ENCODE results near the gene RNU5B-1.

The RNU5B-1 gene

DNA sequence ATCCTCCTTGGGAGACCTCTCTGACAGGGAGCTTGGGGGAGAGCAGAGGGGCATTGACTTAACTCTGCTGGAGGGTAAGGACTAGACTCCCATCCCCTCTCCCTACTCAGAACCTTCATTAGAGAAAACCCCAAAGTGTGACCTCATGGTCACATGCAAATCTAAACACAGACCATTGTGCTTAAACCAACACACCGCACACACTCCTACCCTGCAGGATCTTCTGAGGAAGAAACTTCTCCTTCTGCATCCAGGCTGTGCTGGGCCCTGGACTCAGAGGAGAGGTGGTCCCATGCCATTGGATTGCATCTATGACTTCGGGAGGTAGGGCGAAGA lies 17.0 kb upstream of the RNU5B-1 start:
- no peak overlapping the region for H3K4me2 ChIP-seq (ENCODE audit: low read length, poor library complexity, severe bottlenecking)
- H3K4me1 ChIP-seq (ENCODE audit: control insufficient read depth, insufficient read depth, low read depth, low read length) = peaks cover 8% of the 10 kb centered on the region
- H3K27me3 ChIP-seq (ENCODE audit: control insufficient read depth in 1 of 2, insufficient read depth in 1 of 2, low read length in 2 of 2) = no peaks in the 10 kb centered on the region
- H3K79me1 ChIP-seq (replicated peaks; ENCODE audit: low read length, poor library complexity, severe bottlenecking) = peaks cover 15% of the 10 kb centered on the region
- peak overlapping the region; percentile 7 for H4K8ac ChIP-seq (ENCODE audit: low read length)
- H3K23ac ChIP-seq (ENCODE audit: low read length in 2 of 2) = no peak overlapping the region
- H3K36me3 ChIP-seq (ENCODE audit: control insufficient read depth in 1 of 2, insufficient read depth in 2 of 2, low read depth in 1 of 2, low read length in 2 of 2) = no peaks in the 10 kb centered on the region
- DNase-seq = peak; percentile 39
- no peak overlapping the region for H3K18ac ChIP-seq (ENCODE audit: low read depth in 1 of 2, low read length in 2 of 2)
- H3K9me3 ChIP-seq (ENCODE audit: control insufficient read depth, low read length) = no peaks in the 10 kb centered on the region
- H2BK12ac ChIP-seq (ENCODE audit: low read length in 2 of 2) = peak overlapping the region in 1 of 2 experiments; percentile 42
- H3K9ac ChIP-seq (ENCODE audit: low read length) = no peak overlapping the region
- no peak overlapping the region for H3K14ac ChIP-seq (ENCODE audit: low read length in 2 of 2)
- H2AFZ ChIP-seq (ENCODE audit: low read depth, low read length) = no peak overlapping the region
- 93% methylated on average over 3 of the region's 3 CpGs for WGBS
- H3K27ac ChIP-seq (ENCODE audit: low read length, poor library complexity, severe bottlenecking) = no peak overlapping the region
- no peak overlapping the region for H3K4me3 ChIP-seq (ENCODE audit: insufficient read depth in 1 of 2, low read depth in 1 of 2, low read length in 2 of 2)
- H4K91ac ChIP-seq (ENCODE audit: low read length) = no peak overlapping the region
- no peak overlapping the region for H2BK5ac ChIP-seq (ENCODE audit: low read depth, low read length, poor library complexity, severe bottlenecking)
- no peak overlapping the region for H2BK15ac ChIP-seq (ENCODE audit: low read depth, poor library complexity, severe bottlenecking)
- H2AK5ac ChIP-seq (ENCODE audit: low read length, severe bottlenecking) = no peak overlapping the region
- no peak overlapping the region for H3K4ac ChIP-seq (ENCODE audit: low read depth in 1 of 2, low read length in 2 of 2)
- H2BK120ac ChIP-seq (ENCODE audit: low read depth, low read length) = no peak overlapping the region

GRCh38 chr15:65289261-65289854 lies 15.1 kb upstream of the RNU5B-1 start:
- no peak overlapping the region for H2BK12ac ChIP-seq (ENCODE audit: low read length in 2 of 2)
- no peak for DNase-seq
- no peak overlapping the region for H3K4ac ChIP-seq (ENCODE audit: low read depth in 1 of 2, low read length in 2 of 2)
- H3K36me3 ChIP-seq (ENCODE audit: control insufficient read depth in 1 of 2, insufficient read depth in 2 of 2, low read depth in 1 of 2, low read length in 2 of 2) = no peaks in the 10 kb centered on the region
- no peak overlapping the region for H2AK5ac ChIP-seq (ENCODE audit: low read length, severe bottlenecking)
- H3K79me1 ChIP-seq (replicated peaks; ENCODE audit: low read length, poor library complexity, severe bottlenecking) = peaks cover 7% of the 10 kb centered on the region
- H2AFZ ChIP-seq (ENCODE audit: low read depth, low read length) = no peak overlapping the region
- no peak overlapping the region for H3K27ac ChIP-seq (ENCODE audit: low read length, poor library complexity, severe bottlenecking)
- H4K8ac ChIP-seq (ENCODE audit: low read length) = no peak overlapping the region
- no peak overlapping the region for H3K4me2 ChIP-seq (ENCODE audit: low read length, poor library complexity, severe bottlenecking)
- H3K27me3 ChIP-seq (ENCODE audit: control insufficient read depth in 1 of 2, insufficient read depth in 1 of 2, low read length in 2 of 2) = no peaks in the 10 kb centered on the region
- H3K14ac ChIP-seq (ENCODE audit: low read length in 2 of 2) = no peak overlapping the region
- no peak overlapping the region for H2BK15ac ChIP-seq (ENCODE audit: low read depth, poor library complexity, severe bottlenecking)
- H2BK120ac ChIP-seq (ENCODE audit: low read depth, low read length) = no peak overlapping the region
- H3K9ac ChIP-seq (ENCODE audit: low read length) = no peak overlapping the region
- WGBS = 98% methylated on average over 7 of the region's 7 CpGs
- H3K4me1 ChIP-seq (ENCODE audit: control insufficient read depth, insufficient read depth, low read depth, low read length) = peaks cover 7% of the 10 kb centered on the region
- H3K9me3 ChIP-seq (ENCODE audit: control insufficient read depth, low read length) = no peaks in the 10 kb centered on the region
- H4K91ac ChIP-seq (ENCODE audit: low read length) = no peak overlapping the region
- no peak overlapping the region for H3K4me3 ChIP-seq (ENCODE audit: insufficient read depth in 1 of 2, low read depth in 1 of 2, low read length in 2 of 2)
- H3K18ac ChIP-seq (ENCODE audit: low read depth in 1 of 2, low read length in 2 of 2) = no peak overlapping the region
- H3K23ac ChIP-seq (ENCODE audit: low read length in 2 of 2) = no peak overlapping the region
- no peak overlapping the region for H2BK5ac ChIP-seq (ENCODE audit: low read depth, low read length, poor library complexity, severe bottlenecking)

DNA sequence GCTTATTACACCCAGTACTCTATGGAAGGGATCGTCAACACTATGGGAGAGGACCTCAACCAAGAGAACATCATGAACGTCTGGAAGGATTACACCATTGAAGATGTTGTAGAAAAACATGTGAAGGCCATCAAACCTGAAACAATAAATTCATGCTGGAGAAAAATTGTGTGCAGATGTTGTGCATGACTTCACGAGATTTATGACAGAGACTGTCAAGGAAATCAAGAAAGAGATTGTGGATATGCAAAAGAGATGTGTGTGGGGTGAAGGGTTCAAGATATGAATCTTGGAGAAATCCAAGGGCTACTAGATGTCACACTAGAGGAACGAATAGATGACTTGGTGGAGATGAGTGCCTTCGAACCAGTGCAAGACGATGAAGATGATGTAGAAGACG lies 14.2 kb upstream of the RNU5B-1 start:
- Histone ChIP-seq H3K18ac (ENCODE audit: low read depth in 1 of 2, low read length in 2 of 2) (no peak overlapping the region), H2BK120ac (ENCODE audit: low read depth, low read length) (no peak overlapping the region), H3K14ac (ENCODE audit: low read length in 2 of 2) (no peak overlapping the region), H3K4me1 (ENCODE audit: control insufficient read depth, insufficient read depth, low read depth, low read length) (peaks cover 8% of the 10 kb centered on the region), H3K4me3 (ENCODE audit: insufficient read depth in 1 of 2, low read depth in 1 of 2, low read length in 2 of 2) (no peak overlapping the region), H3K79me1 (replicated peaks; ENCODE audit: low read length, poor library complexity, severe bottlenecking) (peaks cover 4% of the 10 kb centered on the region), H3K27ac (ENCODE audit: low read length, poor library complexity, severe bottlenecking) (no peak overlapping the region), H3K36me3 (ENCODE audit: control insufficient read depth in 1 of 2, insufficient read depth in 2 of 2, low read depth in 1 of 2, low read length in 2 of 2) (no peaks in the 10 kb centered on the region), H3K9ac (ENCODE audit: low read length) (no peak overlapping the region), H2BK12ac (ENCODE audit: low read length in 2 of 2) (no peak overlapping the region), H3K4me2 (ENCODE audit: low read length, poor library complexity, severe bottlenecking) (no peak overlapping the region), H3K23ac (ENCODE audit: low read length in 2 of 2) (no peak overlapping the region), H3K4ac (ENCODE audit: low read depth in 1 of 2, low read length in 2 of 2) (no peak overlapping the region), H3K27me3 (ENCODE audit: control insufficient read depth in 1 of 2, insufficient read depth in 1 of 2, low read length in 2 of 2) (no peaks in the 10 kb centered on the region), H3K9me3 (ENCODE audit: control insufficient read depth, low read length) (no peaks in the 10 kb centered on the region), H2BK15ac (ENCODE audit: low read depth, poor library complexity, severe bottlenecking) (no peak overlapping the region), H4K8ac (ENCODE audit: low read length) (no peak overlapping the region), H2AK5ac (ENCODE audit: low read length, severe bottlenecking) (no peak overlapping the region), H2AFZ (ENCODE audit: low read depth, low read length) (no peak overlapping the region), H4K91ac (ENCODE audit: low read length) (no peak overlapping the region), H2BK5ac (ENCODE audit: low read depth, low read length, poor library complexity, severe bottlenecking) (no peak overlapping the region)
- 98% methylated on average over 7 of the region's 7 CpGs for WGBS
- no peak for DNase-seq

DNA sequence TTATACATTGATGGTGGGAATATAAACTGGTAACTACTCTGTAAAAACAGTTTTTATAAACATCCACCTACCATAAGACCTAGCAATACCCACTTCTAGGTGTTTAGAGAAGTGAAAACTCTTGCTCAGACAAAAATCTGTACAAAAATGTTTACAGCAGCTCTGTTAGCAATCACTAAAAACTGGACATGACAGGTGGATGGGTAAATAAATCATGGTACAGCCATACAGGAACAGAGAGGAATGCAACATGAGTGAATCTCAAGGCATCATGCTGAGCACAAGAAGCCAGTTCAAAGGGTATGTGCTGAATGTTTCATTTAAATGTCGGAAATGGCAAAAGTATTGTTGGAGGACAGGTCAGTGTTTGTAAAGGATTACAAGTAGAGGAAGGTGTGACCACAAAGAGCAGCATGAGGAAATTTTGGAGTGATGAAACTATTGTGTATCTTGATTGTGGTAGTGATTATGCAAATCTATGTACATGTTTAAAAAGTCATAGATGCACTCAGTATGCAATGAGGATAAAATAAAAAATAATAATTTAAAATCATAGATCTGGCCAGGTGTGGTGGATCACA lies 11.4 kb upstream of the RNU5B-1 start:
- Histone ChIP-seq H4K91ac (ENCODE audit: low read length) (no peak overlapping the region), H2BK12ac (ENCODE audit: low read length in 2 of 2) (no peak overlapping the region), H3K4ac (ENCODE audit: low read depth in 1 of 2, low read length in 2 of 2) (no peak overlapping the region), H2AFZ (ENCODE audit: low read depth, low read length) (no peak overlapping the region), H3K18ac (ENCODE audit: low read depth in 1 of 2, low read length in 2 of 2) (no peak overlapping the region), H4K8ac (ENCODE audit: low read length) (no peak overlapping the region), H3K27me3 (ENCODE audit: control insufficient read depth in 1 of 2, insufficient read depth in 1 of 2, low read length in 2 of 2) (no peaks in the 10 kb centered on the region), H3K36me3 (ENCODE audit: control insufficient read depth in 1 of 2, insufficient read depth in 2 of 2, low read depth in 1 of 2, low read length in 2 of 2) (no peaks in the 10 kb centered on the region), H3K4me1 (ENCODE audit: control insufficient read depth, insufficient read depth, low read depth, low read length) (peaks cover 3% of the 10 kb centered on the region), H2BK120ac (ENCODE audit: low read depth, low read length) (no peak overlapping the region), H3K23ac (ENCODE audit: low read length in 2 of 2) (no peak overlapping the region), H3K27ac (ENCODE audit: low read length, poor library complexity, severe bottlenecking) (no peak overlapping the region), H3K4me3 (ENCODE audit: insufficient read depth in 1 of 2, low read depth in 1 of 2, low read length in 2 of 2) (no peak overlapping the region), H3K14ac (ENCODE audit: low read length in 2 of 2) (no peak overlapping the region), H3K4me2 (ENCODE audit: low read length, poor library complexity, severe bottlenecking) (no peak overlapping the region), H2BK15ac (ENCODE audit: low read depth, poor library complexity, severe bottlenecking) (no peak overlapping the region), H2AK5ac (ENCODE audit: low read length, severe bottlenecking) (no peak overlapping the region), H3K79me1 (replicated peaks; ENCODE audit: low read length, poor library complexity, severe bottlenecking) (no peaks in the 10 kb centered on the region), H3K9me3 (ENCODE audit: control insufficient read depth, low read length) (no peaks in the 10 kb centered on the region), H2BK5ac (ENCODE audit: low read depth, low read length, poor library complexity, severe bottlenecking) (no peak overlapping the region), H3K9ac (ENCODE audit: low read length) (no peak overlapping the region)
- no peak for DNase-seq
- WGBS = 79% methylated on average over 1 of the region's 1 CpG

Data from mesenchymal stem cell (in vitro differentiated cells and primary cell).